PC-9 (cell line): ENCODE data around the gene ZDHHC14. TPM values are rescaled to one million over a fixed set of nuclear protein-coding genes. Genes with fewer than 3 reads are reported as not detected.

Experiments
- BruUV-seq: library from RNA; stranded (reverse); fragments of 400-500 nt; replicated peaks from 2 replicates; lab custom pipeline; 2021; lab: Mats Ljungman, UMichigan
- CTCF ChIA-PET: fragments of 300-600 bp; sonication (Branson Sonifier 250); formaldehyde crosslinking; loops from one replicate; lab custom pipeline; 2022; ENCODE audit warnings: antibody characterized with exemption; lab: Charles Lee
- POLR2A ChIA-PET: fragments of 300-600 bp; sonication (Branson Sonifier 250); formaldehyde crosslinking; loops from one replicate; lab custom pipeline; 2022; ENCODE audit warnings: antibody characterized with exemption; ENCODE audit not compliant: unreplicated experiment; lab: Charles Lee
- DNase-seq, 2 experiments: peaks; one replicate each; pipeline versions ENCODE4 v3.0.0 to v3.0.0-alpha.2; 2015 to 2022; ENCODE audit warnings: mixed read lengths in 1 of 2
- H2AFZ ChIP-seq: fragments of 200-600 bp; sonication (generic); 2 replicates; pipeline ENCODE4 v1.8.1; 2017; ENCODE audit warnings: antibody characterized with exemption
- H3F3A ChIP-seq: fragments of 200-600 bp; sonication (generic); 2 replicates; pipeline ENCODE4 v1.8.1; 2017; ENCODE audit warnings: antibody characterized with exemption, mild to moderate bottlenecking, low read depth; ENCODE audit not compliant: insufficient read depth
- H3K27ac ChIP-seq: fragments of 200-600 bp; sonication (generic); 2 replicates; pipeline ENCODE4 v1.6.1; 2016; ENCODE audit warnings: mixed run types
- H3K27me3 ChIP-seq: fragments of 200-600 bp; sonication (generic); 2 replicates; pipeline ENCODE4 v1.6.1; 2016; ENCODE audit warnings: low read depth, mixed run types; ENCODE audit not compliant: insufficient read depth
- H3K36me3 ChIP-seq: fragments of 200-600 bp; sonication (generic); 2 replicates; pipeline ENCODE4 v1.6.1; 2016; ENCODE audit warnings: low read depth, mixed run types
- H3K4me1 ChIP-seq: fragments of 200-600 bp; sonication (generic); replicated peaks from 2 replicates; pipeline ENCODE4 v1.6.1; 2016; ENCODE audit warnings: mixed run types; ENCODE audit not compliant: insufficient read depth
- H3K4me2 ChIP-seq: fragments of 200-600 bp; sonication (generic); 2 replicates; pipeline ENCODE4 v1.6.1; 2017; ENCODE audit warnings: mixed run types
- H3K4me3 ChIP-seq: fragments of 200-600 bp; sonication (generic); 2 replicates; pipeline ENCODE4 v1.6.1; 2016; ENCODE audit warnings: mixed run types
- H3K79me2 ChIP-seq: fragments of 200-600 bp; sonication (generic); 2 replicates; pipeline ENCODE4 v1.6.1; 2017; ENCODE audit warnings: low read depth, mixed run types
- H3K9me2 ChIP-seq: fragments of 200-600 bp; sonication (generic); 2 replicates; pipeline ENCODE4 v1.8.1; 2017; ENCODE audit warnings: mild to moderate bottlenecking; ENCODE audit not compliant: insufficient read depth
- H3K9me3 ChIP-seq: fragments of 200-600 bp; sonication (generic); 2 replicates; pipeline ENCODE4 v1.8.1; 2016; ENCODE audit warnings: low read depth; ENCODE audit not compliant: insufficient read depth
- H4K20me1 ChIP-seq: fragments of 200-600 bp; sonication (generic); 2 replicates; pipeline ENCODE4 v1.8.1; 2017; ENCODE audit not compliant: insufficient read depth
- CTCF ChIP-seq: fragments of 200-600 bp; sonication (generic); conservative IDR thresholded peaks from 2 replicates; pipeline ENCODE4 v1.6.1; 2017; ENCODE audit warnings: mixed run types, antibody characterized with exemption, mild to moderate bottlenecking, moderate library complexity
- EZH2 ChIP-seq: fragments of 200-600 bp; sonication (generic); IDR thresholded peaks from 2 replicates; pipeline ENCODE4 v1.8.0; 2017; ENCODE audit warnings: antibody characterized with exemption, low read depth
- intact Hi-C: fragments of 100-400 bp; cut with micrococcal nuclease; formaldehyde crosslinking; loops from one replicate; pipeline ENCODE4 v1.10.0; 2022; ENCODE audit not compliant: unreplicated experiment
- total RNA-seq: library from RNA; stranded (reverse); gene quantifications from 2 replicates; pipeline ENCODE4 v1.2.3, GENCODE V29; 2021

Gene ZDHHC14
- total RNA-seq, 1 experiment from 2014 or later = 5.6 TPM

DNA sequence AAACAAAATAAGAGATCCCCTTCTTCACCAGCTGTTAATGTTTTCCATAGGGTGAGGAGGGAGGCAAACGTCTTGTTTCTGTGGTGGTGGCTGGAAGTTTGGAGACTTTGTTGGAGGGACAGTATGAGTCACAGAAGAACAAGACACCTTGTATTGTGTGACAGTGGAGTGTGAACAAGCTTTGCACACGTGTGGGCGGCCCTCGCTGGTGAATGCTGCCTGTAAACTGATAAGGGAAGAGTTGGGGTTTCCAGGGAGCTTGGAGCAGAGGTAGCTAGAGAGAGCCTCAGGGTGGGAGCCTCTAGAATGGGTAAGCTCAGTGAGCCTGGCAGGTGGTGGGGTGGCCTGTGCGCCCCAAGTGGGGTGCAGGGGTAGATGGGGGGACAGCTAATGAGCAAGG is 78.3 kb downstream of the ZDHHC14 start:
- H3K4me1 ChIP-seq = peaks cover 18% of the 10 kb centered on the region
- no peak overlapping the region for H3K27ac ChIP-seq
- no peaks in the 10 kb centered on the region for H3K9me2 ChIP-seq
- H3K36me3 ChIP-seq = no peaks in the 10 kb centered on the region
- no peak overlapping the region for H3K4me2 ChIP-seq
- ChIA-PET POLR2A (no interaction called here), CTCF (no interaction called here)
- no peak for TF ChIP-seq EZH2
- TF ChIP-seq CTCF = no peak
- H4K20me1 ChIP-seq = no peaks in the 10 kb centered on the region
- no peak overlapping the region for H3K4me3 ChIP-seq
- no peak overlapping the region for H2AFZ ChIP-seq
- H3K79me2 ChIP-seq = peaks cover 4% of the 10 kb centered on the region; the same call in 1 of the 2 replicates
- no peaks in the 10 kb centered on the region for H3K9me3 ChIP-seq
- intact Hi-C loops = no loop called here
- no peaks in the 10 kb centered on the region for H3K27me3 ChIP-seq
- no TSS peak for BruUV-seq
- no peak for DNase-seq
- H3F3A ChIP-seq = 0 out of 2 replicates have a peak, but pooled peaks cover 7% of the 10 kb centered on the region

DNA sequence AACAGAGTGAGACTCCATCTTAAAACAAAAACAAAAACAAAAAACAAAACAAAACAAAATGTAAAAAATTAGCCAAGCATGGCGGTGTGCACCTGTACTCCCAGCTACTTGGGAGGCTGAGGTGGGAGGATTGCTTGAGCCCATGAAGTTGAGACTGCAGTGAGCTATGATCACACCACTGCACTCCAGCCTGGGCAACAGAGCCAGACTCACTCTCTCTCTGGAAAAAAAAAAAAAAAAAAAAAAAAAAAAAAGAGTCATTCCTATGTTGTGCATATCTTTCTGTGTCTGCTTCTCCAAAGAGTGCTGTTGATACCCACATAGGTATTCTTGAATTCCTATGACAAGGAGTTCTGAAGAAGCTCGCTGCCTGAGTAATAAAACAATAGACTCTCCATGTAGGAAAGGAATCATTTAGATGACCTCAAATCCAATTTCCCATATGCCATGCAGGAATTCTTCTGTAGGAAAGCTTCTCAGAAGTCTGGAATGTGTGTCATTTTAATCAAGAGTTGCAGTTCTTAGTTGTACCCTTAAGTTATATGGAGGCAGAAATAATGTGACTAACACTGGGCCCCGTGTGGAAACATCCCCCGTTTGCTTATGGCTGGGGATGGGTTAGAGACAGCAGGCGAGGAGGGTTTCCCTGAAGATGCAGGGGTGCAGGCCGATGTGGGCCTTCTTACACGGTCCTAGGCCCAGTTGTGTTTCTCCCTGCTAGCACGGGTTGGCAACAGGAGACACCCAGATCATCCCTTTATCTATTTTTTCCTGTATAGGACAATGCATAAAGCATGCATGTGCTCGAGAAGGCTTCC is 79.4 kb downstream of the ZDHHC14 start:
- H3K27ac ChIP-seq = no peak overlapping the region
- DNase-seq = no peak
- intact Hi-C loops = no loop called here
- TF ChIP-seq EZH2 (no peak), CTCF (no peak)
- H3K4me1 ChIP-seq = peaks cover 19% of the 10 kb centered on the region
- ChIA-PET CTCF (no interaction called here), POLR2A (no interaction called here)
- no peaks in the 10 kb centered on the region for H3K36me3 ChIP-seq
- H3K27me3 ChIP-seq = no peaks in the 10 kb centered on the region
- BruUV-seq = no TSS peak
- H3K4me3 ChIP-seq = no peak overlapping the region
- H3K4me2 ChIP-seq = no peak overlapping the region
- no peaks in the 10 kb centered on the region for H4K20me1 ChIP-seq
- H2AFZ ChIP-seq = no peak overlapping the region
- H3F3A ChIP-seq = 0 out of 2 replicates have a peak, but pooled peaks cover 7% of the 10 kb centered on the region
- no peaks in the 10 kb centered on the region for H3K9me3 ChIP-seq
- H3K79me2 ChIP-seq = peaks cover 12% of the 10 kb centered on the region
- H3K9me2 ChIP-seq = no peaks in the 10 kb centered on the region

DNA sequence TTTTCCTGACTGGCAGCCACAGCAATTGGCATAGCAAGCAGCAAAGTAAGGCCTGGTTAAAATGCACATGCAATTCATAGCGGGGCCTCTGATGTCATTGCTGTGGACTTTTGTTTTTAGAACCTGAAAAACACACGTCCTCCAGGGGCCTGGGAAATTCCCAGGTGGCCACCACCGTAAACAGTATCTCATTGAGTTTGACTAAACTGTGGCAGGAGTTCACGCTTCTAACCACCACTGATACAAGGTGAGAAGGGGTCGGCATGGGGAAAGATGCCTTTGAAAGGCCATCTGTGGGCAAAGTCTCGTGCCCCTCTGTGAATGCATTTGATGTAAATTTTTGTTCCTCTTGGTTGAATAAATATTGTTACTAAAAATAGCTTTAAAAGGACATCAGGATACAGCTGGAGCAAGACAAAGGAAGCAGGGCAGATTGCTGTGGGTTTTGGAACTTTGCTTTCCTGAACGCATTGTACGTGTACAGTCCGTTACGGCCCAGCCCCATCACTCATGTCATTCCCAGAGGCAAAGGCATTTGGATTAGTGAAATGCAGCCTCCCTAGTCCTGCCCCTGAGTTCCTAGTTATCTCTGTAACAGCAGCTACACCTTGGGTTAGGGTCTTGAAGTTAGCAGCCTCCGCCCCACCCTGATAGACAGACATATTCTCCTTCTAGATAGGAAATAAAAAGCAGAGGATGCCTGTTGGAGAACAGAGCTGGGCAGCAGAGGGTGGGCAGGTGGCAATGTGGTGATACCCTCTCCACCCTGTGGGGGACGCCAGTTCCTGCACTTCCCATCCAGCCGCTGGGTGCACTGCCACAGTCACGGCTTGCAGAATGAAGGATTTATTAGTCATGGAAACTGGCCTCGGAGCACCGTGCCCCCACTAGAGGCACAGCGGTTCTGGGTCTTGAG is 80.3 kb downstream of the ZDHHC14 start:
- TF ChIP-seq CTCF (no peak), EZH2 (no peak)
- DNase-seq = no peak
- no peaks in the 10 kb centered on the region for H3K27me3 ChIP-seq
- no peaks in the 10 kb centered on the region for H3K36me3 ChIP-seq
- H3F3A ChIP-seq = 0 out of 2 replicates have a peak, but pooled peaks cover 7% of the 10 kb centered on the region
- H3K4me2 ChIP-seq = no peak overlapping the region
- BruUV-seq = no TSS peak
- CTCF ChIA-PET = no interaction called here
- H3K9me3 ChIP-seq = no peaks in the 10 kb centered on the region
- POLR2A ChIA-PET = no interaction called here
- H3K79me2 ChIP-seq = peaks cover 15% of the 10 kb centered on the region
- no peak overlapping the region for H3K27ac ChIP-seq
- no peak overlapping the region for H3K4me3 ChIP-seq
- no peaks in the 10 kb centered on the region for H4K20me1 ChIP-seq
- intact Hi-C loops = no loop called here
- no peak overlapping the region for H2AFZ ChIP-seq
- H3K4me1 ChIP-seq = peaks cover 19% of the 10 kb centered on the region
- H3K9me2 ChIP-seq = no peaks in the 10 kb centered on the region
